ENCODE results near the gene GPR162.

Gene GPR162

GRCh38 chr12:6821591-6822425, at the start of gene GPR162:
Gene GPR162 (plus strand): TSS chr12:6821821. CDS start chr12:6823899, 2,078 bp downstream.
- FAIRE-seq, result no peak
- DNase-seq (ENCODE audit: extremely low spot score, insufficient read length, low read depth), result no peak

GRCh38 chr12:6772331-6772695, 49.3 kb upstream of the GPR162 start, which contains the start of gene LAG3:
Gene LAG3 (plus strand): TSS chr12:6772520. CDS start chr12:6772853, 333 bp downstream.
- FAIRE-seq (peak; percentile 65), DNase-seq (ENCODE audit: extremely low spot score, insufficient read length, low read depth) (no peak)

GRCh38 chr12:6772726-6773589, 48.7 kb upstream of the GPR162 start:
- FAIRE-seq (peak; percentile 72), DNase-seq (ENCODE audit: extremely low spot score, insufficient read length, low read depth) (no peak)

GRCh38 chr12:6773590-6774351, 47.9 kb upstream of the GPR162 start:
- no peak for DNase-seq (ENCODE audit: extremely low spot score, insufficient read length, low read depth)
- FAIRE-seq, result peak; percentile 52

GRCh38 chr12:6774499-6775062, 47.0 kb upstream of the GPR162 start:
- DNase-seq (ENCODE audit: extremely low spot score, insufficient read length, low read depth) (no peak), FAIRE-seq (peak; percentile 21)

GRCh38 chr12:6775185-6776174, 46.1 kb upstream of the GPR162 start:
- FAIRE-seq (peak; percentile 63), DNase-seq (ENCODE audit: extremely low spot score, insufficient read length, low read depth) (no peak)

- FAIRE-seq (no peak), DNase-seq (ENCODE audit: extremely low spot score, insufficient read length, low read depth) (no peak)
Measured at GRCh38 chr12:6777386-6777785, 44.2 kb upstream of the GPR162 start.

GRCh38 chr12:6778217-6778573, 43.4 kb upstream of the GPR162 start:
- peak; percentile 5 for FAIRE-seq
- DNase-seq (ENCODE audit: extremely low spot score, insufficient read length, low read depth), result no peak

GRCh38 chr12:6778574-6779550, 42.8 kb upstream of the GPR162 start:
- FAIRE-seq (peak; percentile 95), DNase-seq (ENCODE audit: extremely low spot score, insufficient read length, low read depth) (no peak)

- no peak for DNase-seq (ENCODE audit: extremely low spot score, insufficient read length, low read depth)
- FAIRE-seq, result no peak
Measured at GRCh38 chr12:6779708-6780432, 41.8 kb upstream of the GPR162 start.

- no peak for DNase-seq (ENCODE audit: extremely low spot score, insufficient read length, low read depth)
- no peak for FAIRE-seq
Measured at GRCh38 chr12:6780573-6780972, 41.0 kb upstream of the GPR162 start.

GRCh38 chr12:6782119-6782518, 39.5 kb upstream of the GPR162 start:
- no peak for FAIRE-seq
- DNase-seq (ENCODE audit: extremely low spot score, insufficient read length, low read depth), result no peak

GRCh38 chr12:6782850-6783566, 38.6 kb upstream of the GPR162 start:
- no peak for DNase-seq (ENCODE audit: extremely low spot score, insufficient read length, low read depth)
- FAIRE-seq, result no peak

- DNase-seq (ENCODE audit: extremely low spot score, insufficient read length, low read depth), result no peak
- no peak for FAIRE-seq
Measured at GRCh38 chr12:6783828-6784227, 37.8 kb upstream of the GPR162 start.

- no peak for DNase-seq (ENCODE audit: extremely low spot score, insufficient read length, low read depth)
- FAIRE-seq, result no peak
Measured at GRCh38 chr12:6784296-6784695, 37.3 kb upstream of the GPR162 start.

GRCh38 chr12:6784761-6785160, 36.9 kb upstream of the GPR162 start:
- DNase-seq (ENCODE audit: extremely low spot score, insufficient read length, low read depth), result no peak
- FAIRE-seq, result no peak

Data from GM18507 (cell line).